GM15510 (cell line): ENCODE measurements around the gene CAND2.

ENCODE experiments used
- POLR2A ChIP-seq: IDR thresholded peaks from 3 replicates; pipeline ENCODE4 v1.6.1; 2011; ENCODE audit warnings: borderline replicate concordance; ENCODE audit not compliant: insufficient read length; ENCODE audit errors: extremely low read depth

Gene CAND2

DNA sequence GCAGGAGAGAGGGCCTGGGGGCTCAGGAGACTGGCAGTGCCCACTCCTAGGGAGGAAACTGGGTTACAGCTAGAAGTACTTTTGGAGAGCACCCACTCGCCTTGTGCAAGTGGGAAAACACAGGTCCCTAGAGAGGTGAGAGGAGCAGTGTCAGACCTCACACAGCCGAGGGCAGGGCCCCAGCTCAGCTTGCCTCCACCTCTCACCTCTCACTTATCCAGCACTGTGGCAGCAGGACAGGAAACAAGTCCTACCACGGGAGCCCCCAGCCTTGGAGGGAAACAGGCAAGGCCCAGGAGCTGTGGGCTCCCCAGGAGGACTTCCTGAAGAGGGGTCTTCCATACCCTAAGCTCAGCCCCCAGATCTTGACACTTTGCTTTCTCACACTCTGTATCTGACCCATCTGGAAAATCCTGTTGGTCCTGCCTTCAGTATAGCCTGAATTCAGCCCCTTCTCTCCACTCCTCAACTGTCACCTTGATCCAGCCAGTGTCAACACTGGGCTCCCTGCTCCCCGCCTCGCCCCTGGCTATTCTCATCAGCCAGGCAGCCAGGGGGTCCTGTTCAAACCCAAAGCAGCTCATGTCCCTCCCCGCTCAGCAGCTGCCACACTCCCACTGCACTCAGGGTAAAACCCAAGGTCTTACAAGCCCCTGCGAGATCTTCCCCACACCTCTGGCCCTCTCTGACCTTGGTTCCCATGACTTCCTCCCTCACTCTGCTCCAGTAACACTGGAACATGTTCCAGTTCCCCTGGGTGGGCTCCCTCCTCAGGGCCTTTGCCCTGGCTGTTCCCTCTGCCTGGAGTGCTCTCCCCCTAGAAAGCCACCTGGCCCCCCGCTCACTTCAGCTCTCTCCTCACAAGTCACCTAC, 36.6 kb upstream of the CAND2 start:
- no peak for TF ChIP-seq POLR2A

DNA sequence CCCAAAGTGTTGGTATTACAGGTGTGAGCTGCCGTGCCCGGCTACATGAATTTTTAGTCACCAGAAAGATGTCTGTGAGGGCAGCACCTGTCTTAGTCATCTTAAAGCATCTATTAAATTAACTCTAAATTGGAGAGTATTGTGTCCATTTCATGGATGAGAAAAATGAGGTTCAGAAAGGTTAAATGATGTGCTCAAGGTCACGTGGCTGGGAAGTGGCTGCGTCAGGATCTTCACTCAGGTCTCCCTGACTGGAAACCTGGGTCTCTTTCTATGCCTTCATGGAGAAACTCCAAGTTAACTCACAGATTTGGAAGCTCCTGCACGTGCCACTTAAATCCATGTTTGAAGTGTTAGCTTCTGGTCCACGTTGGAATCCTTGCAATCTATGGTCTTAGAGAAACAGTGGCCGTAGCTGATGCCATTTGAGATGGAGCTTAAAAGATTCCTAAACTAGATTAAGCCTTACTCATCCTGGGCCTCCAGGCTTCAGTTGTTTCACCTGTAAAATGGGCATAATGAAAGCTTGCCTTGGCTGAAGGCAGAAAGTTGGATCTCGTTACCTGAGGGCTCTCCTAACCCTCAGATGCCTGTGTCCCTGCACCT, 32.2 kb upstream of the CAND2 start:
- no peak for TF ChIP-seq POLR2A

DNA sequence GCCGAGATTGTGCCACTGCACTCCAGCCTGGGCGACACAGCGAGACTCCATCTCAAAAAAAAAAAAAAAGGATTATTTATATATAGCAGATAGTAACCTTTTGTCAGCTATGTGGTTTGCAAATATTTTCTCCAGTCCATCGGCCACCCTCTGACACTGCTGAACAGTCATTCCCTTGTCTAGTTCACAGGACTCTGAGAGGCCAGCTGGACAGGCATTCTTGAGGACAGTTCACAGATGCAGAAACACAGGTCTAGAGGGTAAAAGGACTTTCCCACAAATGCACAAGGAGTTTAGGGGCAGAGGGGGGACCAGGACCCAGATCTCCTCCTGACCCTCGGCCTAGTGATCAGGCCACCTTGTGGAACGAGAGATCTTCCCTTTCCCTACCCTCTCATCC, 29.9 kb upstream of the CAND2 start:
- no peak for TF ChIP-seq POLR2A

DNA sequence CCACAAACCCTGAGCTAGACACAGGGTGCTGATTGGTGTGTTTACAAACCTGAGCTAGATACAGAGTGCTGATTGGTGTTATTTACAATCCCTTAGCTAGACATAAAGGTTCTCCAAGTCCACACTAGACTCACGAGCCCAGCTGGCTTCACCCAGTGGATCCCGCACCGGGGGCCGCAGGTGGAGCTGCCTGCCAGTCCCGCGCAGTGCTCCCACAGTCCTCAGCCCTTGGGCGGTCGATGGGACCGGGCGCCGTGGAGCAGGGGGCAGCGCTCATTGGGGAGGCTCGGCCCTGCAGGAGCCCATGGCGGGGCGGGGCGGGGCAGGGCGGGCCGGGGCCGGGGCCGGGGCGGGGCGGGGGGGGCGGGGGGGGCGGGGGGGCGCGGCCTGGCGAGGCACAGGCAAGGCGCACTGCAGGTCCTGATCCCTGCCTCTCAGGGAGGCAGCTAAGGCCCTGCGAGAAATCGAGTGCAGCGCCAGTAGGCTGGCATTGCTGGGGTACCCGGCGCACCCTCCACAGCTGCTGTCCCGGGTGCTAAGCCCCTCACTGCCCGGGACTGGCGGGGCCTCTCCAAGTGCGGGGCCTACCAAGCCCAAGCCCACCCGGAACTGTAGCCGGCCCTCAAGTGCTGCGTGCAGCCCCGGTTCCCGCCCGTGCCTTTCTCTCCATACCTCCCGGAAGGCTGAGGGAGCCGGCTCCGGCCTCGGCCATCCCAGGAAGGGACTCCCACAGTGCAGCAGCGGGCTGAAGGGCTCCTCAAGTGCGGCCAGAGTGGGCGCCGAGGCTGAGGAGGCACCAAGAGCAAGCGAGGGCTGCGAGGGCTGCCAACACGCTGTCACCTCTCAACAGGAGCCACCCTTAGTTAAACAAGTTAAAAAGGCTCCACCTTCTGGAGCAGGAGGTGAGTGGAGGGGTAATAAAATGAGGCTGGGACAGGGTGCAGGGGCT, 27.6 kb upstream of the CAND2 start:
- no peak for TF ChIP-seq POLR2A

DNA sequence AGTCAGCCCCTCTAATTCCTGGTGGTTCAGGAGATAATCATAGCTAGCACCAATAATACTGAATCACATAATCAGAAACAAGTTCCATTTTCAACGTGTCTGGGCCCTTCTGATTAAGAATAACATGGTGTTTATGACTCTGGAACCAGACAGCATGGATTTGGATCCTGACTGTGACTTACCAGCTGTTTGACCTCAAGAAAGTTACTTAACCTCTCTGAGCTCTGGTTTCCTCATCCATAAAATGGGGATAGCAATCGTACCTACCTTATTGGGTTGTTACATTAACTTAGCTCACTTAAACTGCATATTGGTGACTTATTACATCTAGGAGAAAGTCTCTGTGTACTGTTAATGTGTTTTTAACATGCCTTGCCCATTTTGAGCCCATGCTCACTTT, 26.7 kb upstream of the CAND2 start:
- no peak for TF ChIP-seq POLR2A

DNA sequence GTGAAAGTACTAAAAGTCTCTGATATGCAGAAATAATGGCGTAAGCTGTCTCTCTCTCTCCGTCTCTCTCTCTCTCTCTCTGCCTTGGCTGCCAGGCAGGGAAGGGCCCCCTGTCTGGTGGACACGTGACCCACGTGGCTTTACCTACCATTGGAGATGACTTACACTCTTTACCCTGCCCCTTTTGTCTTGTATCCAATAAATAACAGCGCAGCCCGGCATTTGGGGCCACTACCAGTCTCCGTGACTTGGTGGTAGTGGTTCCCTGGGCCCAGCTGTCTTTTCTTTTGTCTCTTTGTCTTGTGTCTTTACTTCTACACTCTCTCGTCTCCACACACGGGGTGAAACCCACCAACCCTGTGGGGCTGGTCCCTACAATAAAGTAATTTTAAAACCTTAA, 25.2 kb upstream of the CAND2 start:
- no peak for TF ChIP-seq POLR2A

DNA sequence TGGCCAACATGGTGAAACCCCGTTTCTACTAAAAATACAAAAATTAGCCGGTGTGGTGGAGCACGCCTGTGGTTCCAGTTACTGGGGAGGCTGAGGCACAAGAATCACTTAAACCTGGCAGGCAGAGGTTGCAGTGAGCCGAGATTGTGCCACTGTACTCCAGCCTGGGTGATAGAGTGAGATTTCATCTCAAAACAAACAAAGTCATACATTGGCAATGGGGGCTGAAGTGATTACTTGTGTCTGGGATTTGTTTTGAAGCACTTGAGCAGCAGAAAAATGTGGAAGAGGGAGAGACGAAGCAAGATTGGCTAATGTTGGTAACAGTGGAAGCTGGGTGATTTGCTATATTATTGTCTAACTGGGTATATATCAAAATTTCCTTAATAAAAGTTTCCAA, 24.0 kb upstream of the CAND2 start:
- TF ChIP-seq POLR2A, result no peak

DNA sequence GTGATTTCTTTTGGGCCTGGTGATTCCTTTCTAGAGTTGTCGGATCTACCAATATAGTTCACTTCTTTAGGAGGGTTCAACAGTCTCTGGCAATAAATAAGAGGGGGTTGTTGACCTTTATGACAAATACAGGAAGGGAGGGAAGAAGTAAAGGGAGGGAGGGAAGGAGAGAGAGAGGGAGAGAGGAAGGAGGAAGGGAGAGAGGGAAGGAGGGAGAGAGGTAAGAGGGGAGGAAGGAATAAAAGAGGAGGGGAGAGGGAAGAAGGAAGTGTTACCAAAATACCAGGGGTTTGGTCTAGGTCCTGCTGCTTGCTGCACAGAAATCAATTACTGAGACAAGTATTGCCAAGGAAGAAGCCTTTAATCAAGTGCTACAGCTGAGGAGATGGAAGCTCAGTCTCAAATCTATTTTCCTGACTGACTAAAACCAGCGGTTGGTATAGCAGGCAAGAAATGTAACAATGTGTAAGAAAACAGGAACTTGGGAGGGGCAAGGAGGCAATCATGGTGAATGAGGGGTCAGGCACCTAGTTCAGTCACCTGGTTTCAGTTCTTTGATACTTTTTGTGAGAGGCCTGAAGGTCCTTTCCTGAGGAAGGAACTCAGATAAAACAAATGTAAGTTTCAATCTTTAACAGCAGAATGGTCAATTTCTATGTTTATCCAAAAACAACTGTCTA, 23.3 kb upstream of the CAND2 start:
- no peak for TF ChIP-seq POLR2A

DNA sequence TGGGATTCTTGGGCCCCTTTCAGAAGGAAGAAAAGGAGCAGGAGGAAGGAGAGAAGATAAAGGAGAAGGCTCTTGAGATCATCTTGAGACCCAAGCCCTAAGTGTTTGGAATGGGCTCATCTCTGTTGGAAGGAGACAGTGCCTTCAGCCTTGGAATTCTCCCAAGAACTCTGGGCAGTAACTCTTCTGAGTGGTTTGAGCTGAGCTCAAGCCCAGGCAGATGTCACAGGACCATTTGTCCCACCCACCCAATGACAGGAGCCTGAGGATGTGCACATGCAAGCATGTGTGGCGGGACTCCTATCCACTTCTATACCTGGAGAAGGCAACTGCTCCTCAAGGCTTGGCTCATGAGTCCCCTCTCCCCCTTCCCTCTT, 22.8 kb upstream of the CAND2 start:
- no peak for TF ChIP-seq POLR2A

DNA sequence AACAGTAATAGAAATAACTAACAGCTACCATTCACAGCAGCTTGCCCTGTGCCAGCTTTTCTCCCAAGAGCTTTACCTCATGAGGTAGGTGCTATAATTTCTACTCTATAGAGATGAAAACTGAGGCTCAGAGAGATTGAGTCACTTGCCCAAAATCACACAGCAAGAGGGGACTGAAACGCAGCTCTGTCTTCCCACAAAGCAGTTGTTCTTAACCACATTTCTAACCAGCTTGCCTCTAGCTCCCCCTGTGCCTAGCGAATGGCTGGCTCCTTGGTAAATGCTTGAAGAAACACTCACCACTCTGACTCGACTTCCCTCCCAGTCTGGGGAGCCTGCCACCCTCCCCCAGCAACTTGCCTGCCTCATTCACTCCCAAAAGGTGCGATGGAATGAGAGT, 21.9 kb upstream of the CAND2 start:
- no peak for TF ChIP-seq POLR2A

DNA sequence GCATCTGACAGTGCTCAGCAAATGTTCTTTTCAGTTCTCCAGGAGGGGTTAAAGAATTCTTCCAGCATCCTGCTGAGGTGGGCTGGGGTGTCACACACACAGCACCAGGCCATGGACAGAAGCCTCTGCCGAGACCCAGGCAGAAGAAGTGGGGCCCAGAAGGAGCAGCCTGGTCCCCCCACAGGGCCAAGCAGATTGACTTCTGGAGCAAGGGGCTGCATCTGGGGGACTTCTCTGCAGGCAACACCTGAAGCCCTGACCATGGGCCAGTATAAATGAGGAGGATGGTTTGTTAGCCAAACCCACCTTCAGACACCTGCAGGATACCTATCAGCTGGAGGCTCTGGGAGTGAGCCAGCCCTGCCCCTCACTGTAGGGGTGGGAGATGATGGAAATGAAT, 21.3 kb upstream of the CAND2 start:
- TF ChIP-seq POLR2A, result no peak

DNA sequence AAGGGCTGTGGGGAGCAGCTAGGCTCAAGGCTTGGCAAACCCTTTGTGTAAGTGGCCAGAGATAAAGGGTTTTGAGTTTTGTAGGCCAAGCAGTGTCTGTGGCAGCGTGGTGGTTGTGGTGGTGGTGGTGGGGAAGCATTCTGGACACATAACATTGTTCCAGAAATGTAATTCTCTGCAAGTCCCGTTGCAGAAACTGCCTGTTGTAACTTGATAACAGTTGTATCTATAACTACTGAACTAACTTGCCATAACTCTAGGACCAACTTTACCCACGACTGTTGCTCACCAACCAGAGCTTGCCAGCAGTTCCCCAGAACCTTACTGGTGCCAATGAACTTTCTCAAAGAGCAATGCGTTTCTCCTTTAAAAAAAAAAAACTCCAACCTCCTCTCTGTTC, 19.3 kb upstream of the CAND2 start:
- TF ChIP-seq POLR2A, result no peak

DNA sequence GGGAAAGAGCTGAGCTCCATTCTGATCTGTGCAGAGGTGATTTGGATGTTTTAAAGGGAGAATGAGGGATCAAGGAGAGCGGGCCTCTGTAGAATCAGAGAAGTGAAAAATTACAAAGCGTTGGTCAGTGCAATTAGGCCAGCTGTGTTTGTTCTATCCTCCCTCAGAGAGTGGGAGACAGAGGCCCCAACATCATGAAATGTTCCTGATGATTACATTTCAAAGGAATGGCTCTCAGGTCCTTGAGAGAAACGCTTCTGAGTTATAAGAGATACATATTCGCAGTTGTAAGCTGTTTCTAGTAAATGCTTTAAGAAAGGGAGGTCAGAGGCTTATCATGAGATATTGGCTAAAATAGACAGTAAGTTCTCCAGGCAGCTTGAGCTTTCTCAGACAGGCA, 15.7 kb upstream of the CAND2 start:
- no peak for TF ChIP-seq POLR2A

DNA sequence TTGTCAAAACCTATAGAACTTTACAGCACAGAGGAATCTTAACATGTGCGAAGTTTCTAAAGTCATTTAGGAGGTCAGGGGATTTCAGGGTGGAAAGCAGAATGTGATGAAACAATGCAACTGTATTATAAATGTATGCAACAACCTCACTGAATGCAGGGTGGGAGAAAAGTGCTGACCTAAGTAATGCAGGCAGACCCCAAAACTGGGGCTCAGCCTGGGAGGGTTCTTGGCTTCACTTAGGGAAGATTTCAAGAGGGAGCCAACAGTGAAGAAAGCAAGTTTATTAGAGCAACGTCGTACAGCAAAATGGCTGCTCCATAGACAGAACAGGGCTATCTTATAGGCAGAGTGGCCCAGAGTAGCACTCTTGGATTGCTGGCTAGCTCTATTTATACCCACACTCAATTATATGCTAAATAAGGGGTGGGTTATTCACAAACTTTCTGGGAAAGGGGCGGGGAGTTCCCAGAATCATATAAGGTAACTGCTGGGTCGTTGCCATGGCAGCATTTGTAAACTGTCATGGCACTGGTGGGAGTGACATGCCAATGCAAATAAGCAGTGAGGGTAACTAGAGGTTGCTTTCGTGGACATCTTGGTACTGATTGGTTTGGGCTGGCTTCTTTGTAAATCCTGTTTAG, 14.2 kb upstream of the CAND2 start:
- TF ChIP-seq POLR2A, result no peak
